Common myeloid progenitor, CD34-positive (primary cell): ENCODE measurements around the gene SNCAIP.

Experiments
- CTCF ChIA-PET: fragments of 350-600 bp; sonication (Branson Sonifier 250); formaldehyde crosslinking; loops from one replicate; lab custom pipeline; 2021; ENCODE audit warnings: antibody characterized with exemption; lab: Charles Lee
- POLR2A ChIA-PET: fragments of 350-600 bp; sonication (Branson Sonifier 250); formaldehyde crosslinking; loops from one replicate; lab custom pipeline; 2021; ENCODE audit warnings: antibody characterized with exemption; lab: Charles Lee
- DNase-seq, 3 donors: peaks; one replicate each; pipeline versions ENCODE4 v3.0.0 to v3.0.0-alpha.2; 2013
- H3K27ac ChIP-seq, 2 experiments: 1 replicate in 1 of 2; 2 replicates in 1 of 2; pipeline ENCODE4 v1.7.0; 2013; ENCODE audit warnings: inconsistent platforms in 2 of 2, low read length in 2 of 2, mild to moderate bottlenecking in 2 of 2, low read depth in 1 of 2, moderate library complexity in 1 of 2; ENCODE audit not compliant: severe bottlenecking in 2 of 2, insufficient read depth in 1 of 2, poor library complexity in 1 of 2
- H3K27me3 ChIP-seq, 5 experiments: replicated peaks in 2 of 5; 1 replicate in 3 of 5; 2 replicates in 2 of 5; pipeline versions ENCODE4 v1.6.1 to v1.7.0; 2013; ENCODE audit warnings: low read length in 4 of 5, mild to moderate bottlenecking in 2 of 5, moderate library complexity in 2 of 5, inconsistent platforms in 1 of 5; ENCODE audit not compliant: insufficient read depth in 5 of 5, control insufficient read depth in 4 of 5
- H3K36me3 ChIP-seq, 4 experiments: 1 replicate in 2 of 4; 2 replicates in 2 of 4; pipeline versions ENCODE4 v1.6.1 to v1.7.0; 2013; ENCODE audit warnings: low read length in 3 of 4, control low read depth in 1 of 4, mild to moderate bottlenecking in 1 of 4; ENCODE audit not compliant: control insufficient read depth in 4 of 4, insufficient read depth in 4 of 4
- H3K4me1 ChIP-seq, 4 experiments: 1 replicate in 3 of 4; 2 replicates in 1 of 4; pipeline versions ENCODE4 v1.6.1 to v1.7.1; 2013; ENCODE audit warnings: low read length in 3 of 4, mild to moderate bottlenecking in 3 of 4, control low read depth in 1 of 4, inconsistent platforms in 1 of 4, moderate library complexity in 1 of 4; ENCODE audit not compliant: control insufficient read depth in 4 of 4, insufficient read depth in 4 of 4; ENCODE audit errors: control extremely low read depth in 1 of 4
- H3K4me3 ChIP-seq, 7 experiments: 1 replicate in 4 of 7; 2 replicates in 3 of 7; pipeline versions ENCODE4 v1.5.1 to v1.7.0; 2013; ENCODE audit warnings: mild to moderate bottlenecking in 7 of 7, low read length in 6 of 7, moderate library complexity in 6 of 7, inconsistent platforms in 2 of 7, low read depth in 2 of 7, control low read depth in 1 of 7; ENCODE audit not compliant: insufficient read depth in 4 of 7, control insufficient read depth in 1 of 7; ENCODE audit errors: extremely low read depth in 1 of 7
- H3K9me3 ChIP-seq, 5 experiments: 1 replicate in 4 of 5; 2 replicates in 1 of 5; pipeline versions ENCODE4 v1.6.1 to v1.7.1; 2013; ENCODE audit warnings: low read length in 4 of 5, mild to moderate bottlenecking in 2 of 5, inconsistent platforms in 1 of 5, low read depth in 1 of 5, moderate library complexity in 1 of 5; ENCODE audit not compliant: control insufficient read depth in 4 of 5, insufficient read depth in 2 of 5; ENCODE audit errors: control extremely low read depth in 1 of 5
- WGBS: methylation state at CpG from one replicate; pipeline ENCODE4 v1.1.5; 2013; ENCODE audit not compliant: insufficient coverage; 5-methylcytosine and 5-hydroxymethylcytosine counted together

Gene SNCAIP

DNA sequence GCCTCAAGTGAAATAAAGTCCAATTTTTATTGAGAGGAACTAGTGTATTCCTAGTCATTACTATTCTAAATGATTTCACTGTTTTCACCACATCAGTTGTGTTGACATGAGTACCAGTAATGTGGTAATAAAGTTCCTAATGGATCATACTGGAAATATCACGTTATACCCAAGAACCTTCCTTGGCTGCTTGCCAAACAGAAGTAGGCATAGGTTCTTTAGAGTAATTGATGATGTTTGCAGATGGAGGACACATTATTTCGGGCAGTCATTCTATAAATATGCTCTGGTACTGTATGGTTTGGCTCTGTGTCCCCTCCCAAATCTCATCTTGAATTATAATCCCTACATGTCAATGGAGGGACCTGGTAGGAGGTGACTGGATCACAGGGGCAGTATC lies 15.1 kb downstream of the SNCAIP start:
- no peak for DNase-seq
- no peak overlapping the region for H3K4me3 ChIP-seq
- H3K9me3 ChIP-seq, result peaks cover 0 to 3% (median 0%) of the 10 kb centered on the region in 5 experiments
- WGBS, result 100% methylated on average over 1 of the region's 2 CpGs
- ChIA-PET CTCF (no interaction called here), POLR2A (no interaction called here)
- no peaks in the 10 kb centered on the region for H3K36me3 ChIP-seq
- no peaks in the 10 kb centered on the region for H3K4me1 ChIP-seq
- no peaks in the 10 kb centered on the region for H3K27me3 ChIP-seq
- H3K27ac ChIP-seq, result no peak overlapping the region

GRCh38 chr5:122330881-122331280 lies 18.8 kb downstream of the SNCAIP start:
- POLR2A ChIA-PET, result no interaction called here
- DNase-seq, result no peak
- H3K9me3 ChIP-seq, result peaks cover 0 to 3% (median 0%) of the 10 kb centered on the region in 5 experiments
- no peak overlapping the region for H3K4me3 ChIP-seq
- CTCF ChIA-PET, result no interaction called here
- H3K4me1 ChIP-seq, result no peaks in the 10 kb centered on the region
- WGBS, result 97% methylated on average over 6 of the region's 6 CpGs
- no peaks in the 10 kb centered on the region for H3K36me3 ChIP-seq
- H3K27ac ChIP-seq, result no peak overlapping the region
- H3K27me3 ChIP-seq, result no peaks in the 10 kb centered on the region

DNA sequence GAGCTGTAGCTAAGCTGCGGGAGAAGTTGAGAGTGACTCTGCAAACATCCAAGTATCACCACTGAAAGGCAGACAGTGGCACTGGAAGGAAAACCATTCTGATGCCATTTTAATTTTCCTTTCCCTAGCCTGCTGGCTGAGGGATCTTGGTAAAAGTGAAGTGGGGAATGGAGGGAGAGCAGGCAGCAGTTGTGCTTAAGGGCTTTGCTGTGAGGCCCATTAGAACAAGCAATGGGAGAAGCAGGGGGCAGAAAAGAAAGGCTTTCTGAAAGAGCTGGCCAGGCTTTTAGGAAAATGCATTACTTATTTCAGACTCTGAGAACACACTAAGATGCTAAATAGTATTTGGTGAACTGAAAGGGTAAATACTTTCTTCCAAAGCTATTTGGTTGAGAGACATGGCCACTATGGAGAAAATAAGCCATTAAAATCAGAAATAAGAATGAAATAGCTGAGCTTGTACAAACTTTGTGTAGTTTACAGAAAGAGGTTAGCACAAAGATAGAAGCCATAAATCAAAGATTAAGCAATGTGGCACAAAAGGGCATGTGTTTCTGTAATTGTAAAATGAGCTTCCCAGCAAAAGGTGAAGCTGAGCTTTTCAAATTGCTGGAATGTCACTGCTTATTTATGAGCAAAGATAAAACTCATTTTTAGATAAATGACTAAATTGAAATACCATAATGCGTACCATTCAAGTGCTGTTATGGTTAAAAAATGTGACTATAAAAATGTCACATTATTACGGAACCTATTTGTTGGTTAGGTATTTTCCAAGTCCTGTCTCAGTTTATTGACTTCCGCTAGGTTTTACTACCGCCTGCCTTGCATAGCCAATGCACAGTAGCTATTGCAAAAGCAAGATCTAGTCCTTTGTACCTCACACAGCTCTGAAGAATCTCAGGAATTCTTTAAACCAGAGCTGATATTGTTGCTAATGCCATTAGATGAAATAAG lies 20.8 kb downstream of the SNCAIP start:
- CTCF ChIA-PET, result interaction anchor here (0.5 kb wide), 1 partner anchor 1678 kb away, joined by 3 read pairs; no protein-coding TSS in a partner anchor
- Histone ChIP-seq H3K4me1 (no peaks in the 10 kb centered on the region), H3K27ac (no peak overlapping the region), H3K27me3 (no peaks in the 10 kb centered on the region), H3K4me3 (no peak overlapping the region), H3K36me3 (no peaks in the 10 kb centered on the region), H3K9me3 (peaks cover 0 to 2% (median 0%) of the 10 kb centered on the region in 5 experiments)
- no peak for DNase-seq
- WGBS, result 100% methylated on average over 2 of the region's 5 CpGs
- POLR2A ChIA-PET, result no interaction called here

DNA sequence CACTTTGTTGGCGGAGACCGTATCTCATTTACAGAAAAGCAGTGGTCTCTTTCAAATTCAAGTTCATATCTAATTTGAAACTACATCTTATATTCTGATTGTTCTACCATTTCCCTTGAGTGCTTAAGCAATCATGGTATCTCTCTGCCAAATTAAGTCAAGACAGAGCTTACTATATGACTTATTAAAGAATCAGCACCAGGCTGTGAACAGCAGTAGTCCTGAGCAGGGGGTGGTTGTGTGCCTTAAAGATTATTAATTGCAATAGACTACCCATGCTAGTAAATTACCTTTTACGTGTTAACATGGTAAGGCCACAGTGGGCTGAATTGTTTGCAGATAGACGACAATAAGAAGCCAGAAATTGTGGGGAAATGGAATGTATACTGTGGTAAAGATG lies 21.5 kb downstream of the SNCAIP start:
- 98% methylated on average over 4 of the region's 4 CpGs for WGBS
- no peaks in the 10 kb centered on the region for H3K27me3 ChIP-seq
- no peak overlapping the region for H3K4me3 ChIP-seq

DNA sequence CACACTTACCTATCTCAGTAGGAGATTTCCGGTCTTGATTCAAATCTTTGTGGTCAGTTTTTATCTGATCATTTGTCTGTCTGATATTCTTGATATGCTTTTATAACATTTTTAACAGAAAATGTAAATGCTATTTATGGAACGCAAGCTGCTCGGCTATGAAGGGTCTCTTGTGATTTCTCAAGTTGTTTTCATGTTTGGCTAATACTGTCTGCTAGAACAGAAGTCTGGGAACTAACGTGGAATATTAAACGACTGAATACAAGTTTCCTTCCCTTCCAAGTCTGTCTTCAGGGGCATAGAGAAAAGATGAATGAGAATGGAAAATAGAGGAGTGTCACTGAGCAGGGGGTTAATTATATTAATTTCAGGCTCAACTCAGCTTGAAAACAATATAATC lies 27.6 kb downstream of the SNCAIP start:
- Histone ChIP-seq H3K4me3 (no peak overlapping the region), H3K4me1 (no peaks in the 10 kb centered on the region), H3K9me3 (no peaks in the 10 kb centered on the region), H3K27ac (no peak overlapping the region), H3K27me3 (no peaks in the 10 kb centered on the region), H3K36me3 (no peaks in the 10 kb centered on the region)
- 100% methylated on average over 2 of the region's 5 CpGs for WGBS
- POLR2A ChIA-PET, result no interaction called here
- CTCF ChIA-PET, result no interaction called here
- DNase-seq, result no peak

More for the DNA sequence above, 21.5 kb downstream of the SNCAIP start:
- Histone ChIP-seq H3K36me3 (no peaks in the 10 kb centered on the region), H3K4me1 (no peaks in the 10 kb centered on the region), H3K27ac (no peak overlapping the region), H3K9me3 (peaks cover 0 to 2% (median 0%) of the 10 kb centered on the region in 5 experiments)
- no peak for DNase-seq
- ChIA-PET CTCF (interaction anchor here (0.5 kb wide), 1 partner anchor 1679 kb away, joined by 3 read pairs; no protein-coding TSS in a partner anchor), POLR2A (no interaction called here)

- DNase-seq, result no peak
- H3K9me3 ChIP-seq, result no peaks in the 10 kb centered on the region
- CTCF ChIA-PET, result no interaction called here
- POLR2A ChIA-PET, result no interaction called here
- H3K27ac ChIP-seq, result no peak overlapping the region
- H3K36me3 ChIP-seq, result no peaks in the 10 kb centered on the region
- no peaks in the 10 kb centered on the region for H3K27me3 ChIP-seq
- no peak overlapping the region for H3K4me3 ChIP-seq
- H3K4me1 ChIP-seq, result no peaks in the 10 kb centered on the region
- 100% methylated on average over 2 of the region's 3 CpGs for WGBS
Observed at GRCh38 chr5:122341087-122341486, 29.1 kb downstream of the SNCAIP start.

DNA sequence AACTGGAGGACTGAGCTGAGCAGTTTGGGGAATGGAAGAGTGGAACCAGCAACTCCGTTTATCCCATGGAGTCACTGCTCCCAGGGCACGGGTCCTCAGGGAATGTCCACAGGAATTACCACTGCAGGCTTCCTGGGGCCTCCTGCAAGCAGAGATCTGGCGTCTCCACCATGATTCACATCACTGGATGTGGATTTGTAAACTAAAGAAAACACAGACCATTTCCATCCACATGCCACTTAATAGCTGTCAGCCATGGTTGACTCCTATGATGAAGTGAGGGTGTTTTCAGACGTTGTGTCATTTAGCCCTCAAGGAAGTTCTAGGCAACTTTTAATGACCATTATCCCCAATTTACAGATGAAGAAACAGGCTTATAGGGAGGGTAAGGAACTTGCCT lies 30.2 kb downstream of the SNCAIP start:
- WGBS, result 100% methylated on average over 3 of the region's 4 CpGs
- POLR2A ChIA-PET, result no interaction called here

More for the DNA sequence above, 30.2 kb downstream of the SNCAIP start:
- Histone ChIP-seq H3K27me3 (no peaks in the 10 kb centered on the region), H3K4me3 (no peak overlapping the region), H3K4me1 (no peaks in the 10 kb centered on the region), H3K36me3 (no peaks in the 10 kb centered on the region), H3K9me3 (no peaks in the 10 kb centered on the region), H3K27ac (no peak overlapping the region)
- DNase-seq, result no peak
- CTCF ChIA-PET, result no interaction called here
